Gastrocnemius medialis (tissue), 4 donors: ENCODE results near the gene ENG. TPM values are rescaled to one million over a fixed set of nuclear protein-coding genes. Genes with fewer than 3 reads are reported as not detected.
A peak's percentile ranks its signal among the peaks of the same experiment; 100 is the strongest.

Source experiments
- ATAC-seq, 2 donors: fragments of 150-250 bp; one replicate each; pipeline ENCODE4 v1.9.1; 2016
- DNase-seq, 2 donors: peaks; one replicate each; pipeline ENCODE4 v3.0.0-alpha.2; 2019
- H3K27ac ChIP-seq, 4 donors: fragments of 200-600 bp; sonication (generic); 1 replicate in 1 of 4; 2 replicates in 3 of 4; pipeline ENCODE4 v1.5.1; 2016 to 2018; ENCODE audit warnings: mild to moderate bottlenecking in 2 of 4, moderate library complexity in 1 of 4
- H3K27me3 ChIP-seq, 3 donors: fragments of 200-600 bp; sonication (generic) in 2 of 3; 1 replicate in 1 of 3; 2 replicates in 2 of 3; pipeline versions ENCODE4 v1.5.1 to v1.6.0; 2016 to 2019; ENCODE audit warnings: mild to moderate bottlenecking in 1 of 3, moderate library complexity in 1 of 3
- H3K36me3 ChIP-seq, 2 donors: fragments of 200-600 bp; sonication (generic) in 1 of 2; one replicate each; pipeline ENCODE4 v1.5.1; 2017 to 2018
- H3K4me1 ChIP-seq, 2 donors: fragments of 200-600 bp; sonication (generic) in 1 of 2; one replicate each; pipeline ENCODE4 v1.5.1; 2016 to 2017; ENCODE audit warnings: mild to moderate bottlenecking in 2 of 2
- H3K4me3 ChIP-seq, 4 donors: fragments of 200-600 bp; sonication (generic) in 3 of 4; 1 replicate in 1 of 4; 2 replicates in 3 of 4; pipeline ENCODE4 v1.5.1; 2016 to 2019; ENCODE audit warnings: mild to moderate bottlenecking in 2 of 4
- H3K9me3 ChIP-seq, 3 donors: fragments of 200-600 bp; sonication (generic) in 2 of 3; 1 replicate in 1 of 3; 2 replicates in 2 of 3; pipeline ENCODE4 v1.5.1; 2016 to 2019
- CTCF ChIP-seq, 5 experiments: fragments of 450-650 bp in 3 of 5; fragments of 200-600 bp in 2 of 5; sonication (generic) in 2 of 5; IDR thresholded peaks in 4 of 5; conservative IDR thresholded peaks in 1 of 5; 1 replicate in 4 of 5; 2 replicates in 1 of 5; pipeline ENCODE4 v1.5.1; 2016 to 2019; ENCODE audit warnings: antibody characterized with exemption in 5 of 5, mild to moderate bottlenecking in 3 of 5, moderate library complexity in 3 of 5
- POLR2A ChIP-seq, 2 donors: fragments of 450-650 bp; IDR thresholded peaks; one replicate each; pipeline ENCODE4 v1.6.1; 2017; ENCODE audit warnings: antibody characterized with exemption in 2 of 2, mild to moderate bottlenecking in 2 of 2, moderate library complexity in 2 of 2
- in situ Hi-C, 4 donors: fragments of 200-750 bp; cut with MboI; loops; one replicate each; pipeline versions ENCODE4 v1.15.0 to v1.8.0; 2017; ENCODE audit warnings: low sequenced_read_pairs in 4 of 4
- intact Hi-C: fragments of 100-400 bp; cut with DNase I; formaldehyde crosslinking; loops from one replicate; pipeline ENCODE4 v1.15.1; 2023; ENCODE audit warnings: low total_unique reads
- total RNA-seq, 4 donors: library from RNA; depleted of rRNA; stranded (reverse); fragments of >200 nt; gene quantifications; one replicate each; pipeline versions ENCODE4 v1.1.0 to v1.2.3, GENCODE V29; 2016

ENG gene
- total RNA-seq, 4 donors from 2014 or later: 27.4 to 49.8 (median 32.6) TPM

GRCh38 chr9:127868278-127868902 lies 13.9 kb upstream of the ENG start:
- peaks cover 4 to 12% of the 10 kb centered on the region in 2 donors for H3K4me1 ChIP-seq
- no peak for DNase-seq
- intact Hi-C loops: no loop called here
- no peaks in the 10 kb centered on the region for H3K9me3 ChIP-seq
- TF ChIP-seq POLR2A (IDR thresholded peaks at IDR 0.05) (no peak), CTCF (IDR thresholded peaks at IDR 0.05 in 4 of 5, conservative IDR thresholded peaks at IDR 0.05 in 1 of 5) (no peak)
- peaks cover 0 to 52% of the 10 kb centered on the region in 2 donors for H3K36me3 ChIP-seq
- no peak for ATAC-seq
- H3K27ac ChIP-seq: peak overlapping the region; percentile 34 to 77 (median 69)
- no peak overlapping the region for H3K4me3 ChIP-seq
- in situ Hi-C loops: loop anchor here in 1 of 4 donors (10.0 kb wide), 1 partner anchor 64 kb away; the partner anchor contains the start of gene FPGS
- no peaks in the 10 kb centered on the region for H3K27me3 ChIP-seq

GRCh38 chr9:127867356-127868277 lies 13.2 kb upstream of the ENG start:
- in situ Hi-C loops: loop anchor here in 1 of 4 donors (10.0 kb wide), 1 partner anchor 63 kb away; the partner anchor contains the start of gene FPGS
- H3K27ac ChIP-seq: peak overlapping the region; percentile 10 to 77 (median 69)
- no peak for DNase-seq

GRCh38 chr9:127866535-127866934 lies 12.1 kb upstream of the ENG start:
- in situ Hi-C loops: loop anchor here in 1 of 4 donors (10.0 kb wide), 1 partner anchor 62 kb away; the partner anchor contains the start of gene FPGS
- intact Hi-C loops: no loop called here
- Histone ChIP-seq H3K27me3 (no peaks in the 10 kb centered on the region), H3K36me3 (peaks cover 0 to 38% of the 10 kb centered on the region in 2 donors), H3K9me3 (no peaks in the 10 kb centered on the region), H3K4me1 (peaks cover 15 to 30% of the 10 kb centered on the region in 2 donors), H3K4me3 (no peak overlapping the region), H3K27ac (peak overlapping the region in 3 of 4 donors; percentile 64 to 77 (median 74))
- TF ChIP-seq POLR2A (IDR thresholded peaks at IDR 0.05) (no peak), CTCF (IDR thresholded peaks at IDR 0.05 in 4 of 5, conservative IDR thresholded peaks at IDR 0.05 in 1 of 5) (no peak)
- no peak for ATAC-seq
- no peak for DNase-seq

More at GRCh38 chr9:127867356-127868277, 13.2 kb upstream of the ENG start:
- TF ChIP-seq CTCF (IDR thresholded peaks at IDR 0.05 in 4 of 5, conservative IDR thresholded peaks at IDR 0.05 in 1 of 5): no peak
- Histone ChIP-seq H3K27me3 (no peaks in the 10 kb centered on the region), H3K4me3 (no peak overlapping the region), H3K4me1 (peaks cover 4 to 20% of the 10 kb centered on the region in 2 donors), H3K9me3 (no peaks in the 10 kb centered on the region), H3K36me3 (peaks cover 0 to 49% of the 10 kb centered on the region in 2 donors)
- intact Hi-C loops: no loop called here
- no peak for ATAC-seq

- Histone ChIP-seq H3K4me3 (no peak overlapping the region), H3K27ac (peak overlapping the region in 2 of 4 donors; percentile 74 to 77), H3K9me3 (no peaks in the 10 kb centered on the region), H3K36me3 (peaks cover 0 to 31% of the 10 kb centered on the region in 2 donors), H3K27me3 (no peaks in the 10 kb centered on the region), H3K4me1 (peaks cover 20 to 36% of the 10 kb centered on the region in 2 donors)
- no peak for DNase-seq
- intact Hi-C loops (no loop called here), in situ Hi-C loops (loop anchor here in 1 of 4 donors (10.0 kb wide), 1 partner anchor 61 kb away; the partner anchor contains the start of gene FPGS)
- no peak for ATAC-seq
- TF ChIP-seq CTCF (IDR thresholded peaks at IDR 0.05 in 4 of 5, conservative IDR thresholded peaks at IDR 0.05 in 1 of 5) (no peak), POLR2A (IDR thresholded peaks at IDR 0.05) (no peak)
These were observed 11.4 kb upstream of the ENG start for GRCh38 chr9:127865645-127866464.
